Measurements from ENCODE around the gene DMBX1.

DMBX1 gene

GRCh38 chr1:46526691-46527291 lies 37.2 kb downstream of the DMBX1 start:
- DNase-seq = no peak

GRCh38 chr1:46527474-46528296 lies 38.0 kb downstream of the DMBX1 start:
- DNase-seq = peak; percentile 55

DNA sequence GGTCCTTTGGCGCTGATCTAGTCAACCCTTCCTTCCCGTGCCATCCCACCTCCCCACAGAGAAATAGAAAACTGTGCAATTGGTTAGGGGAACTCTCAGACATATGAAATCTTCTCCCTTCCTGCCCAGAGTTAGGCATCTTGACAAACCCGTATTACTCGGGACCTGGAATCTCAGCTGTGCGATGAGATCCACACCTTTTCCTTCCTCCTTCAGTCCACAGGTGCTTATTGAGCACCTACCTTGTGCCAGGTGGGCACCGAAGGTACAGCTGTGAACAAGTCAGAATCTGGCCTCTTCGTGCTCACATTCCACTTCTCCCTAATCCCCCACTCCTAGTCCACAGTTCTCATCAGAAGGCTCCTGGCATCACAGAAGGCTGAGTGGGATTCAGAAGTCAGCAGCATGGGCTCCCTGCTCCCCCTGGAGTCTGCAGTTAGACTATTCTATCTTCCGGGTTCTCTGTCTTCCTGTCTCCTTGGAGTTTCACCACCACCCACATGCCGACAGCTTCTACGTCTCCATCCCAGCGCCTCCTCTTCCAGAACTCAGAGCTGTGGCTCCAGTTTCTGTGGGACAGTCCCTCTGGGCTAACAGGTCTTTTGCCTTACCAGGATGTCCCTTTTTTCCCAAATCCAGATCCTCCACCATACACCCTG lies 38.8 kb downstream of the DMBX1 start:
- no peak for DNase-seq

GRCh38 chr1:46529031-46529630 lies 39.5 kb downstream of the DMBX1 start:
- DNase-seq = no peak

GRCh38 chr1:46530311-46530710 lies 40.7 kb downstream of the DMBX1 start:
- no peak for DNase-seq

DNA sequence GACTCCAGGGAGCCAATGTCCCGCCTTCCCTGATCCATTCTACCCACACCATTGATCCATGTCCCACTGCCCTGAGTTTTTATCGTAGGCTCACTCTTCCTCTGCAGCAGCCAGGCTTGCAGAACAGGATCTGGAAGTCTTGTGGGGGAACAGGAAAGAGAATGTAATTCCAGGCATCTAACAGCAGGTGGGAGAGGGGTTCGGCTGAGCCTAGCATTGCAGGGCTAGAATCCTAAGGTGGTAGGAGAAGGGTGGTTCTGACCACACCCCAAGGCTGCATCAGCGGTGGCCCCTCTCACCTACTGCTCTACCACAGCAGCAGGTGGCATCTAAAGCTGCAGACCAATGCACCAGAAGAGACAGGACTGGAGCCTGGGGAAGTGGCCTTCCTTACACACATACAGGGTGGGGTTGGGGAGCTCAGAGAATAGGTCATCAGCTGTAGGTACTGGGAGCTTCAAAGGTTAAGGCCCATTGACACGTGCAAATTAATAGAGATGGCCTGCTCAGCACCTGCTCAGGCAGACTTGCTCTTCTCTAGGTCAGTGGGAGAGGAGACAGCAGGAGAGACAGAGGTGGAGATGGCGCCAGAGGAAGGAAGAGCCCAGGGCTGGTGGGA lies 41.3 kb downstream of the DMBX1 start:
- no peak for DNase-seq

- no peak for DNase-seq
Measured at GRCh38 chr1:46532095-46532494, 42.5 kb downstream of the DMBX1 start.

- peak; percentile 49 for DNase-seq
Measured at GRCh38 chr1:46532498-46533178, 43.0 kb downstream of the DMBX1 start.

DNA sequence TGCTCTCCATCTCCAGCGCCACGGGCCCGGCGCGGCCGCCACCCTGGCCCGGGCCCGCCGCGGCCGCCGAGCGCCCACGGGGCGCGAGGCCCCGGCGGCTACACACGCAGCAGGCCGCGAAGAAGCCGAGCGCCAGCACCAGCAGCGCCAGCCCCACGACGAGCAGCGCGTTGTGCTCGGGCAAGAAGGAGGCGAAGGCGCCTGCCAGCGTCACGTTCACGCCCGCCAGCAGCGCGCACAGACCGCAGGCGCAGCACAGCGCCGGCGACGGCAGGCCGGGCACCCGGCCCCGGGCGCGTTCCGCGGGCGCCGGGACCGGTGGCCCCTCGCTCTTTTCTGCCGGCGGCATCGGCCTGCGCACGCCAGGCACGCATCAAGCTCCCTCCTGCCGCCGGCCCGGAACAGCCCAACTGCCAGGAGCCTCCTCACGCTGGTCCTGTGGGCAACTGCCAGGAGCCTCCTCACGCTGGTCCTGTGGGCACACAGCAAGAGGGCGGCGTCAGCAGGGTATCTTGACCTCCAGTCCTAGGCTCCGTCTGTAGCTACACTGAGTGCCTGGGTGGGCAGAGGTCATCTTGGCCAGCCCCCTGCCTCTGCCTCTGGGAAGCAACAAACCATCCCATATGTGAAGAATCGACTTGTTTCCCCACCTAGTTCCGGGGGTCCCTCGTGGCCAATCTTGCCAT lies 43.7 kb downstream of the DMBX1 start:
- DNase-seq = peak; percentile 36

DNA sequence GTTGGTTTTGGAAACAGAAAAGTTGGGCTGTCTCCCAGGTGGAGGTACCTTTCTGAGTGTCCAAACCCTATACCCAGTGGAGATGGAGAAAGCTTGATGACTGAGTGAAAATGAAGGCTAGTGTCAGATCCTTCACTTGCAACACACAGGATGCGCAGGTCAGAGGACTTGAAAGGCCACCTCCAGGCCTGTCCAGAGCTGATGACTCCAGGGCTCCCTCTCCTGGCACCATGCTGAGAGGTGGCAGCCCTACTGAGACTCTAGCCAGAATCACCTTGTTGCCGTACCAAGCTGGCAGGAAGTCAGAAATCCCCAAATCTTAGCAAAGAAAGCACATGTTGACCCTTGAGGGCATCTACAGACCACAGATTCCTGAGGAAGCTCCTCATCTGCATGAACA lies 45.4 kb downstream of the DMBX1 start:
- peak; percentile 6 for DNase-seq

DNA sequence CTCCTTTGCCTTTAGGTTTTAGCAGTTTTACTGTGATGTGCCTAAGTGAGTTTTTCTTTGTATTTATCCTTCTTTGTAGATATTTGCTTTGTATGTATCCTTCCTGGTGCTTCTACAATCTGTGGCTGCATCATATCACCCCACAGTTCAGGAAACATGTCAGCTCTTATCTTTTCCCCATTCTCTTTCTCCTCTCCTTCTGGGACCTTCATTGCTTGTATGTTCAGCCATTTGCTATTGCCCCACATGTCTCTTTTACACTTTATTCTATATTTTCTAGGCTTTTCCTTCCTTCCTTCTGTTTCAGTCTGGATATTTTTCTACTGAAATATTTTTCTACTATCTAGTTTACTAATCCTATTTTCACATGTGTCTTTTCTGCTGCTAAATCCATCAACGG lies 46.9 kb downstream of the DMBX1 start:
- DNase-seq = no peak

DNA sequence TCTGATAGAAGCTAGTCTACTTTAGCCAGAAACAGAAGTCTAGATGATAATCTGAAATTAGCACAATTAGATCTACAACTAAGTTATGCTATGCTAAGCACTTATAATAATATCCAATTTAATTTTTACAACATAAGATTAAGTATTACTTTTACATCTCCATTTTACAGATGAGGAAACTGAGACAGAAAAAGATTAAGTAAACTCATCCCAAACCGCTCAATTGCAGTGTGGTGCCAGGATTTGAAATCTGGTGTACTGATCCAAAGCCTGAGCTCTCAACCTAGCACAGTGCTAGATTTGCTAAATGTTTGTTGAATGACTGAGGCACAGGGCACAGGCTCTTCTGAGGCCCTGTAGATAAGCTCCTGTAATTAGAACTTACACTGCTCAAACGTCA lies 48.0 kb downstream of the DMBX1 start:
- DNase-seq = no peak

- DNase-seq = no peak
Measured at GRCh38 chr1:46538147-46538546, 48.5 kb downstream of the DMBX1 start.
